ENCODE data around the gene LRRC8C.
A peak's percentile ranks its signal among the peaks of the same experiment; 100 is the strongest.
"Not testable (repeated sequence)": the region's sequence is repeated elsewhere in the genome, so short reads cannot be mapped to it uniquely, and the experiment has no call there.

The LRRC8C gene

DNA sequence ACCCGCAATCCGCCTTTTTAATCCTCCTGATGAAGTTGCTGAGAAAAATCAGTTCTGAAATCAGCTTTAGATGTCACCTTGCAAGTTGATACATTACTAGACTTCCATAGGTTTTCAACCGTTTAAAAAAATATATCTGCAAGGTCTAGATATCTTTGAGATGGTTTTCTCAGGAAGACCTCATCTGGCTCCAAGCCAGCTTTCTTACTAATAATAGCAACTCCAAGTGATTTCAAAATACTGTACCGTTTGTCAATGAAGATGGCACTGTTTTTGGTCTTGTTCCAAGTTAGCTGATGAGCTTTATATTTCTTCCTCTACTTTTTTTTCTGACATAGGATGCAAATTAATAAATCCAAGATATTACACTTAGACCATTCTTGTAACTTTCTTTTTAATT is 40.3 kb downstream of the LRRC8C start:
- no peak for DNase-seq

DNA sequence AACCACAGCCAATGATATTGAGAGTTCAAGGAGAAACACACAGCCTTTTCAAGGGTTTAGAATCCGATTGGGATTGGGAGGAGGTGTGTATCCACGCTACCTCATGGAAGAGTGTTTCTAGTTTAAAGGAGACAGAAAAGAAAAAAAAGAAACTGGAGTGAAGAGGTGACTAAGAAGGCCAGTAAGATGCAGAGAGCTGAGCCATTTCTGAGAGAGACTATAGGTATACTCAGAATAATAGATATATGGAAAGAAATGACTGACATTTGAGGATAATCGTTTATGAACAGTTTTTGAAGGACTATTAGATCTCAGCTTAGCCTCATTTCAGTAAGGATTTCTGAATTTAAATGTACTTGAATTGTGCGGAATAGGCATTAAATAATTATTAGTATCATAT is 42.8 kb downstream of the LRRC8C start:
- no peak for DNase-seq

DNA sequence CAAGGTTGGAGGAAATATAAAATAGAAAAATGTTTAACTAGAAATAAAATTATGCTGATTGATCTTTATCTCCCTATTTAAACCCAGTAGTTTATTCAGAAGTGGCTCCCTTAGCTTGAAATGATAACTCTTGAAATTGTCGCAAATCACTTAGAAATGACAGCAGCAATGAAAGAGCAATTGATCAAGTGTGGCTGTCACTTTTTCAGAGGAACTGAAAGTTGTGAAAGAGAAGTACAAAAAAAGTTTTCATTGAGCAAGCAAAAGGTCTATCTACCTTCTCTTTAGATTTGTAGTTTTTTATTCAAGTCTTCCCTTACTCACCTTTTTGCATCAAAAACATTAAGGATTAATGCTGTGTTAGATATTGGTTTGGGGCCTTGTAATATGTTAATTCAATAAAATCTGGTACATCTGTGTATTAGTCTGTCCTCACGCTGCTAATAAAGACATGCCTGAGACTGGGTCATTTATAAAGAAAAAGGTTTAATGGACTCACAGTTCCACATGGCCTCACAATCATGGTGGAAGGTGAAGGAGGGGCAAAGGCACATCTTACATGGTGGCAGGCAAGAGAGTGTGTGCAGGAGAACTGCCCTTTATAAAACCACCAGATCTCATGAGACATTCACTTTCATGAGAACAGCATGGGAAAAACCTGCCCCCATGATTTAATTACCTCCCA is 48.3 kb downstream of the LRRC8C start:
- DNase-seq = no peak

DNA sequence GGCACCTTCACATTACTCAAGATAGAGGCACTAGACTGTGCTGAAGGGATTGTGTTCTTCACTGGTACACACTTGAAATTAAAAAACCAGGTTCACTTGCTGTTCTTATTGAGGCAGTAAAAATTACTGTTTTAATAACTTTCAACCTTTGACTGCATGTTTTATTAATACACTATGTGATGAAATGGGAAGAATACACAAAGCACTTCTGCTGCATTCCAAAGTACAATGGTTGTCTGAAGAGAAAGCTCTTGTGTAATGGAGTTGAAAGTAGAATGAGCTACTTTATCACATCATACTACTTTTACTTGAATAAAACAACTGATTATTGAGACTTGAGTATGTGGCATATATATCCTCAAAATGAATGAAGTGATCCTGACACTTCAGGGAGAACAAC is 49.7 kb downstream of the LRRC8C start:
- DNase-seq = no peak

DNA sequence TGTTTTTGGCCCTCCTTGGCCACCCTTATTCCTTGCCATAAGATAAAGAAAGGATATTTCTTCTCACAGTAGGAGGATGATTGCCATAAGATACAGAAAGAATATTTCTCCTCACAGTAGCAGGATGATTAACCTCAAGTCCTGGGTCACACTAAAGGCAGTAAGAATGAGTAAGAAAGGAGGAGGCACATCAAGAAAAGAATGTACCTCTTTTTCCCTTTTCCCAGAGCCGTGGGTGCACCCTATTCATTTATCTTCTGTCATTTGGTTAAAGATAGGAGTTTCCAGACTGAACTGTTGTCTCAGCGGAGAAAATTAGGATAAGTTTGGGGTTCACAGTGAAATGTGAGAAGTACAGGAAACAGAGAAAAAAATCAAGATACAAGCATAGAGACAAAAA is 52.5 kb downstream of the LRRC8C start:
- no peak for DNase-seq

DNA sequence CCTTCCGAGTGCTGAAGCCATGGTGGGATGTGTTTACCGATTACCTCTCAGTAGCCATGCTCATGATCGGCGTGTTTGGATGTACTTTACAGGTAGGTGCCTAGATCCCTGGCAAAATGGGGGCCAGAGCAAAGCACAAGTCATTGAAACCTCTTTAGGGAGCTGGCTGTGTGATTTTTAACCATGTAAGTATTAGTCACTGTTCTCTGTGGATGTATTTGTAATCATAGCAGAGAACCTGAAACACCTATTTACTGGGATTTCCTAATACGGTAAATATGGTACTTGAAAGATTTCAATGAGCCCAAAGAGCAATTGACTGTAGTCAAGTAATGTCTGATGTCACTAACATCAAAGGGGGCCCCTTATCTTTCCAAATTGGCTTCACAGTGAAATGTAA is 53.6 kb downstream of the LRRC8C start:
- DNase-seq = peak; percentile 22

DNA sequence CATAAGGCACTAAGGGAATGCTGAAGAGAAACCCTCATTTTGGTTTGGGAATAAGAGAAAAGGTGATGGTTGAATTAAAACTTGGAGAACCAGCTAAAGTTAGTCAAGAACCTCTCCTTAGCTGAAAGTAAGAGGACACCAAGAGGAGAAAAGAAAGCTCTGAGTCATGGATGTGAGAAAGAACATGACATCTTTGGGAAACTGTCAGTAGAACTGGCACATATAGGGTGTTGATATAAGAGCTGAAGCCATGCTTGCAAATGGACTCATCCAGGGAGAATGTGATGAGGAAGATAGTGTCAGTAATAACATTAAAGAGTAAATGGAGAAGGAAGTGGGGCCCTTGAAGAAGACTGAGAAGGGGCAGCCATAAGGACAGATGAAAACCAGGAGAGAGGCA is 54.3 kb downstream of the LRRC8C start:
- no peak for DNase-seq

DNA sequence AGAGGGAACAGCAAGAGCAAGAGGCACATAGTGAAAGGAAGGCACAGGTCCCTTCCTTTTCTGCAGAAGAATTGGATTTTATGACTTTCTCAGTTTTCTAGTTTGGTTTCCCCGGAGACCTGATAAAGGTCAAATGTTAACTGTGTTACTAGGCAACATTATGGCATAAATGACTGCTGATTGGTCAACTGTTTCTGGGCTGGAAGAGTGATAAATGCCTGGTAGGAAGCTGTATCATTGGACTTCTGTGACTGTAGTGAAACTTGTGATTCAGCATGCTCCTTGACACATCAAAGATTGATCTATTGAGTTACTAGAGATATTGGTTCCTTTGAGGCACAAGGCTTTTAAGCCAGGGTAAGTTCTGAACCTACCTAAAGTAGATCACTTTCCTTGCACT is 55.7 kb downstream of the LRRC8C start:
- no peak for DNase-seq

DNA sequence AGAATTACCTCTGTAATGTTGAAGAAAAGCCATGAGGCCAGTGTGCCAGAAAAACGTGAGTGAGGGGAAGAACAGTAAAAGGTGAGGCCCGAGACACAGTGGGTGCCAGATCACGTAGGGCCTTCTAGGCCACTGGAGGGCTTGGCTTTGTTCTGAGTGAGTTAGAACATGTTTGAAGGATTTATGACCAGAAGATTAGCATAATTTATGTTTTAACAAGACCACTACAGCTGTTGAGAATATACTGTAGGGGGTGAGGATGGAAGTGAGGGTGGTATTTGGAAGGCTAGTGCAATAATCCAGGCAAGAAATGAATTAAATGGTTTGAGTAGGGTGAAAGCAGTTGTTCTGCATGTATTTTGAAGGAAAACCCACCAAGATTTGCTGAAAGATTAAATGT is 56.3 kb downstream of the LRRC8C start:
- no peak for DNase-seq

DNA sequence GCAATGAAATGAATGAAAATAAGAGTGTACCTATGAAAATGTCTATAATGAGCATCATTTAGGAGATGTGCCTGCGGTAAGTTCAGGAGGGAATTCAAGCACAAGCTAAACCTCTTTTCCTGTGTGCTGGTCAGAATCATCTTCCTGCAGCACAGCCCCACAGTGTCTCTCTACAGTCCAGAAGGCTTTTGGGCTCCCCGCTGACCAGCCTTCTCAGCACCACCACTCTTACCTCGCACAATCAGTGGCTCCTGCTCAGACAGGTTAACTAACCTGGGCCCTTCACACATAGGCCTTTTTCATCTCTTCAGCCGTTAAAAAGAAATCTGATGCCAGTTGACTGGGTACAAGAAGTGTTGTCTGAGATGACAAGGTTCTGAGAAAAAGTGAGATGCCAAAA is 57.7 kb downstream of the LRRC8C start:
- DNase-seq = no peak

DNA sequence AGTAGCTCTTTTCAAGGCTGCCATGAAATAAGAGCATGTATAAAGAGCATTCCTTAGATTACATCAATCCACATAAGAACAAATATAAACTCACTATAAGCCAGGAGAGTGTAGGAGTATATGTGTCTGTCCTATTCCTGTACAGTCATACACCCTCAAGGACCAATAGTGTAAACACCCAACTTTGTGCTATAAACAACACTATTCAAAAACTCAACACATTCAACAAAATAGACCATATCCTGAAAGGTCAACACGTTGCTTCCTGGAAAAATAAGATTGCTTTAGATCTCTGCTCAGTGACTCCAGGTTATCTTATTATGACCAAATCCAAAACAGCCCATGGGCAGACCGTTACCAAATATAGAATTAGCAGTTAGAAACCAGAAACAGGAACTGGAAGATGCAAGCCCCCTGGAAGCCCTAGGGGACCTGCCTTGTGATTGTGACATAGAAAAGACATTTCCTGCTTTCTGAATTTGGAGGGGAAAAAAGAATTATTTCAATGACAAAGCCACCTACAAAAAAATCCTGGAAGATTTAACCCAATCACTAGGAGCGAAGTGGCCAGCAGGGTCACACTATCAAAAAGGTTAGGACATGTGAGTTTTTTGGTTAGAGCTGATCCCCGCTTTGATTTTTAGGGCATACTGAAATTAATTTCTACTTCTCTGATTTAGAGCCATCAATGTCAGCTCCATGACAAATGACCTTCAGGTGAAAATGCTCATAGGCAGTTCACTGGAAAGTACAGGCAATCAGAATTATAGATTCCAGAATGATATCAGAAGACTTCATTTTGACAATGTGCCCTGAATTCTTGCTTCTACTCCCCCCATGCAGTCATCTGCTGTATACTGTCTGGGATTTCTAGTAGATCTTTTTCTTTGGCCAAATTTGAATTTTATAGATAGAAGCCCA is 59.9 kb downstream of the LRRC8C start:
- no peak for DNase-seq

DNA sequence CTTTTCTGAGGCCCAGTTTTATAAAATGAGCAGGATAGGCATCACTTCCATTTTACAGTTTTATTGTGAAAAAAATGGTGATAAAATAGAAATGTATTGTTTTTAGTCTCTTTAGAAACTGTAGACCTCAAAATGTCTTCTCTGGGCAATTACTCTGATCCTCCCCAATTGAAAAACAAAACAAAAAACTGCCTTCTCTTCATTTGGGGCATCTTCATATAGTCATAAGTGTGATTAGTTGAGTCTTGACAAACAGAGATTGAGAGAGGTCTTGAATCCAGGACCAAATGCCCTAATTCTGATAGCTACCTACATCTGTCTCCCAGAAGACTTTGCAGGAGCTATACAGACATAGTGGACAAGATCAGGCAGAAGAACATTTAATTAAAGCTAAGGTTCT is 62.9 kb downstream of the LRRC8C start:
- DNase-seq = no peak

DNA sequence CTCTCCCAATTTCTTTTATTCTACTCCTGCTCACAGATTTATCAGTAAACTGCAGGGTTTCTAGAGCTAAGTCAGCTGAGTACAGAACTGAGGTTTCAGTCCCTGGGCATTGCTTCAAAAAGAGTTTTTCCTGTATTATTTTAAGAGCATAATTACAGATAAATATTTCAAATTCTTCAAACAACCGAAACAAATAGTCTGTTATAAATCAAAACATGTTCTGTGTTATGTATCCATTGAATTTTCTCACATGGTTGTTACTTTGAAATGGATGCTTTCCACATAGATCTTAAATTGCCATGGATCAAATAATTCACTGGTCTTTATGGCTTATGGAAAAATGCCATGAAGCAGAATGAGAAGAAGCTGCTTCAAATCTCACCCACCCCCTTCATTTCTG is 64.5 kb downstream of the LRRC8C start:
- DNase-seq = no peak

DNA sequence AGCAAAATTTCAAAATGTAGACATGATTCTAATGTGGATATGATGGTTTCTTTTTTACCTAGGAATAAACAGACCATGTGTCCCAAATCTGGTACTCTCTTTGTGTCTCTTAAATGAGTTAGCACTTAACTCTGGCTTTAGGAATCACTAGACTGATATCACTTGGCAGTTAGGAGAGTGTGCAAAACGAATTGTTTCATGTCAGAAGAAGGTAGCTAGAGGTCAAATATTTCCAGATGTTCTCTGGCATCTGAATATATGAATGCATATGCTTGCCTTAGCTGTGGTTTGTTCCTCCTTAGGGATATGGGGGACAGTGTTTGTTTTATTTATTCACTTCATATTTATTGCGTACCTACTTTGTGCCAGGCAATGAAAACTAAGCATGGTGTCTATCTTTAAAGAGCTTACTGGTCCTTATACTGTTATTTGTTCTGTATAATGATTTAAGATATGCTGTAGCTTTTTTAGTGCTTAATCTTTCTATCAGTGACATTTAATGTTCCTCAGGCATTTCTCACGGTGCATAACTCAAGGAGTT is 65.2 kb downstream of the LRRC8C start:
- DNase-seq = no peak

DNA sequence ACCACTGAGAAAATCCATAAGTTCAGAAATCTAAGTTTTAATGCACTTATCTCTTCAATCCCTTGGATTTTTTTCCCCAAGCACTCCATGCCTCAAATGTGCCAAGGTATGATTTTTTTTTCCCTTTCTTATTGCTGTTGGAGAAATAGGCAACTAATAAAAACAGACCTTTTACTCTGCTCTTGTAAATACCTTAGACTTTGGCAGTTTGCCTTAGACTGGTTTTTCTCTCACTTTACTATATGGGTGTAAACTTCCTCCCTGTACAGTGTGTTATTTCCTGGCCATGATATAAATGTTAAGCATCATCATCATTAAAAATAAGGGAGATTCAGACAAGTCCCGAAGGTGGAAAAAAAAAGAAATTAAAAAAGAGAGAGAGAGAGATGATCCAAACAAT is 65.7 kb downstream of the LRRC8C start:
- DNase-seq = no peak

DNA sequence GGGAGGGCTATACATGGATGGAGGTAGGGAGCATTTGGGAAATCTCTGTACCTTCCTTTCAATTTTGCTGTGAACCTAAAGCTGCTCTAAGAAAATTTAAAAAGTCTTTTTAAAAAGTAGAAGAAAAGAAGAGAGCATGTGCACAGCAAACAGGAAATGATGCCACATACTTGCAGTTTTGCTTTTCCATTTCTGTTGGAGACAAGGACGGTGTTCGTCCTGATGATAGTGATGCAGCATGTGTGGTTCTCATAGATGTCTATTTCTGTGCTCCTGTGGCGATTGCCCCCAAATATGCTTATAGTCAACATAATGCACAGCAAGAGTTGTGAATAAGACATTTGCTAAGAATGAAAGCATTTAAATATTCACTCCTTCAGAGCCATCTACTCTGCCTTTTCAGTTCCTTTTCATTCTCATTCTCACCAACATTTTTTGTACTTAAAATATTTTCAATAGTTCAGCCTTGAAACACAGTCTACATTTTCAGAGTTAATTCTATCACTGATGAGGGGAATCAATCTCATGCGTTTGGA is 66.6 kb downstream of the LRRC8C start:
- no peak for DNase-seq

DNA sequence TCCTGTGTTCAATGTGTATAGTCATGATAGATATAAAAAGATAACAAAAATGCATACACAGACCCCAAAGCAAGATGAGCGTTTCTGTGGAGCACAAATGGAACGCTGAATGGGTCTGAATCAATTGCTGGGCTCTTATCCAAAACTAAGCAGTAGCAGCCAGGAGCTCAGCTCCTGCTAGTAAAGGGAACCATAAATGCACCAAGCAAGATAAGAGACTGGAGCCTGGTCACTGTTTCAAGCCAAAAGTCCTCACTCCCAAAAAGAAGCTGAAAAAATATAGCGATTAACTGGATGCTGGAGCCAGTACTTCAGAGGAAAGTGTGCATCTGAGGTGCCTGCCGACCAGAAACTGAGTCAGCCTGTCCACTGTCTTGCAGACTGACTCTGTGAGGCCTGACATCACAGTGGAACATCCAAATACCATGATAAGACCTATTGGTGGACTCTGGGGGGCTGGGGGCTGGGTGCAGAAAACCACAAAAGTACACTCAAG is 68.9 kb downstream of the LRRC8C start:
- peak; percentile 65 for DNase-seq

DNA sequence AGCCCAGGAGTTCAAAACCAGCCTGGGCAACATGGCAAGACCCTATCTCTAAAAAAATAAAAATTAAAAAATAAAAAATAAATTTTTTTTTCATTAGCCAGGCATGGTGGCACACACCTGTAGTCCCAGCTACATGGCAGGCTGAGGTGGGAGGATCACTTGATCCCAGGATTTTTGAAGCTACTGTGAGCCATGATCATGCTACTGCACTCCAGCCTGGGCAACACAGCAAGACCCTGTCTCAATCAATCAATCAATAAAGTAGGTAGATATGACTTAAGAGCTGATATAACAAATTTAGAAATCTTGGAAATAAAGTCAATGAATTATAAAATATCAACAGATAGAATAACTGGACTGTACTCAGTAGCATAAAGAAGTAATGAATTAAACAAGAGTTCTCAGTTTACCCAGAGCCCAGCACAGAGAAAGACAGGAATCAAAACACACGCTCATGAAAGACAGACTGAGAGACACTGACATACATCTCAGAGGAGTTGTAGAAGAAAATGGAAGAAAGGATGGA is 69.7 kb downstream of the LRRC8C start:
- DNase-seq = no peak

DNA sequence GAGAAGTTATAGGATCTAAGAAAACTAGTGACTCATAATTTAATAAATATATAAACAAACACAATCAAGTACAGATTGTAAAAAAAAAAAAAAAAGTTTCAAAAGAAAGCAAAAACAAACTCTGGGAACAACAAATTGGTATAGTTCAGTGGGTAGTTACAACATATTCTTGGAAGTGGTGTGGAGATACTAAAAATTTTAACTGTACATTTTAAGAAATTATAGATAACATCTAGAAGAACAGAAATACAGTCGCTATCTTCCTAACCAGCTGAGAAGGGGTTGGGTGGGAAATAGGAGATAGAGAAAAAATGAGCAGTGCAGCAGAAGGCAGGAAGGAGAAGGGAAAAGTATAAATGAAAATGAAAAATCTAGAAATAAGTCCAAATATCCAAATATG is 70.5 kb downstream of the LRRC8C start:
- DNase-seq = no peak

DNA sequence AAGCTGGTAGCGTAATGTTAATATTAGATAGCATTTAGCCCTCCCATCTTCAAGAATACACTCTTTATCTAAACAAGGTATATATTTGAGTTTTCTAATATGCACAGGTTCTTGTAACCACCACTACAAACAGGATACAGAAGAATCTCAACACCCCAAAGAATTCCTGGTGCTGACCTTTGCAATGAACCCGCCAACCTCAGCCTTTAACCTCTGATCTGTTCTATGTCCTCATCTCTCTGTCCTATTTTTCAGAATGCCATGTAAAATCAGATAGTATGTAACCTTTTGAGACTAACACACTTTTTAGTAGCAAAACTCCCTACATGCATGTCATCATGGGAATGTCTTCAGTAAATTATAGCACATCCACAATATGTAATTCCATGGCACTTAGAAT is 71.1 kb downstream of the LRRC8C start:
- no peak for DNase-seq

DNA sequence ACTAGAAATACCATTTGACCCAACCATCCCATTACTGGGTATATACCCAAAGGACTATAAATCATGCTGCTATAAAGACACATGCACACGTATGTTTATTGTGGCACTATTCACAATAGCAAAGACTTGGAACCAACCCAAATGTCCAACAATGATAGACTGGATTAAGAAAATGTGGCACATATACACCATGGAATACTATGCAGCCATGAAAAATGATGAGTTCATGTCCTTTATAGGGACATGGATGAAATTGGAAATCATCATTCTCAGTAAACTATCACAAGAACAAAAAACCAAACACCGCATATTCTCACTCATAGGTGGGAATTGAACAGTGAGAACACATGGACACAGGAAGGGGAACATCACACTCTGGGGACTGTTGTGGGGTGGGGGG is 72.0 kb downstream of the LRRC8C start:
- DNase-seq = not testable (repeated sequence)

DNA sequence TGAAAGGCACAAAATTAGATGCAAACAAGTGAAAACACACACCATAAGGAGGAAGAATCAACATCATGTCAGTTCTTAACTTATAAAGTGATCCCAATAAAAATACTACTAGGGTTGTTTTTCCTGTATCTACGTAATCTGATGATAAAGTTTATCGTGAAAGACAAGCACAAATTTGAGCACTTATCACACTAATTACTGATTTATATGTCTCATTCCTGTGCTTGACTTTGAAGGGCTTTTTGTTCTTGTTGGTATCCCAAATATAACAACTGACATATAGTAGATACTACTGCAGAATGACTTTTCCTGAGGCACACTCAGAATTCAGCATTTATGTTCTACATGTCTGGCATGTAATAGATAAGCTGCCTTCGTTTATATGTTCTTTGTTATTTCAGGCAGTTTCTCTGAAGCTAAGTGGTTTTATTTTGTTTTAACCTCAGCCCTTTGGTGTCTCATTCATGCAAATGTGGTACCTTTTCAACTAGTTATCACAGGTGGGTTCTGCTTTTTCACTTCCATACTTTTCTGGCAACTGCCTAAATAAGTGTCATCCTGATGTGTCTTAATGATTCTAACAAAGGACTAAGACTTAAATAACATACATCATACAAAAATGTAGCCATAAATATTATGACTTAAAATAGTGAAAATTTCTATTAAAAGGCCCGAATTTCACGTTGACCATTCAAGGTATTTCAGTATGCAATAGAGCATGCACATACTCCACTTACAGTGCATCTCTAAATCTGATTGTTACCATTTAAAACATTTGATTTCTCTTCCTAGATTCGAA is 73.2 kb downstream of the LRRC8C start:
- no peak for DNase-seq

DNA sequence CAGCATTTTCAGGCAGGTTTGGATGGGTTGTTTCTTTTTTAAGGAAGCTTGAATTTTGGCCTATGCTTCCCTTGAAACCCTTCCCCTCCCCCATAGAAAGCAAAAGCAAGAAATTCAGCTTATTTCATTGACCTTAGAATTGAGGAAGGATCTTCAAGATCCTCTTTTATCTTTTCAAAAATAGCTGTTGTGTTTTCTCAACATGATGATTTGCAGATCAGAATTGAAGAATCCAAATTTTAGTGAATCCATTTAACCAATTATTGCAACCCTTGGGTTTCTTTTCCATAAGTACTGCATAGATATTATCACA is 73.7 kb downstream of the LRRC8C start:
- no peak for DNase-seq
